Type B pancreatic cell (in vitro differentiated cells): ENCODE data around the gene MYO6. TPM values are rescaled to one million over a fixed set of nuclear protein-coding genes. Genes with fewer than 3 reads are reported as not detected.

Experiments used
- DNase-seq: peaks from one replicate; pipeline ENCODE4 v3.0.0; 2021; ENCODE audit warnings: mixed read lengths; ENCODE audit not compliant: unreplicated experiment; ENCODE audit errors: extremely low spot score
- H3K27ac Mint-ChIP-seq: 2 replicates; pipeline ENCODE4 v1.8.0; 2021; ENCODE audit warnings: mild to moderate bottlenecking, mixed read lengths
- H3K27me3 Mint-ChIP-seq: 2 replicates; pipeline ENCODE4 v1.8.0; 2021; ENCODE audit warnings: mixed read lengths
- H3K36me3 Mint-ChIP-seq: 2 replicates; pipeline ENCODE4 v1.8.0; 2021; ENCODE audit warnings: mixed read lengths
- H3K4me1 Mint-ChIP-seq: one replicate; pipeline ENCODE4 v1.8.0; 2021; ENCODE audit warnings: mixed read lengths; ENCODE audit not compliant: unreplicated experiment
- H3K4me3 Mint-ChIP-seq: 2 replicates; pipeline ENCODE4 v1.8.0; 2021; ENCODE audit warnings: mild to moderate bottlenecking, mixed read lengths
- H3K9me3 Mint-ChIP-seq: 2 replicates; pipeline ENCODE4 v1.8.0; 2021; ENCODE audit warnings: mixed read lengths
- CTCF ChIP-seq: fragments of 200-600 bp; sonication (generic); conservative IDR thresholded peaks from 2 replicates; pipeline ENCODE4 v1.5.0; 2021; ENCODE audit warnings: antibody characterized with exemption, mild to moderate bottlenecking
- total RNA-seq: library from RNA; stranded (reverse); gene quantifications from 2 replicates; pipeline ENCODE4 v1.2.1, GENCODE V29; 2021; ENCODE audit warnings: low replicate concordance

MYO6 gene
- total RNA-seq, 1 donor from 2014 or later, result 46.7 TPM

DNA sequence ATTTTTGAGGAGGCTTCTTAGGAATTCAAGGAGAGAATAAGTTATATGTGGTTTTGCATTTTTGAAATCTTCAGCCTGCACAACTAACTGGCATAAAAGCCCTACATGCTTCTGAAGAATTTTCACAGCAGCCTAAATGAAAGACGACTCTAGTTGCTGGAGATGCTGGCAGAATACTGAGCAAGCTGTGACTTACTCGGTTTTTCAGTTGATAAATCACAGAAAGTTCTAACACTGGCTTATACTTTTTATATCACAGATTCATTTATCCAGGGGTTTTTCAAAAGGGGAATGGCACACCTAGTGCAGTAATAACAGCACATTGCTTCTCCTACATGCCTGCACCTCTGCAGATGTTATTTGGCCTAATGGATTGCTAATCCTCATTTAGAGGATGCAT is 188.8 kb downstream of the MYO6 start:
- H3K27me3 Mint-ChIP-seq, result peaks cover 11% of the 10 kb centered on the region
- no peak for TF ChIP-seq CTCF
- no peak for DNase-seq
- H3K27ac Mint-ChIP-seq, result no peak overlapping the region
- H3K9me3 Mint-ChIP-seq, result no peaks in the 10 kb centered on the region
- no peaks in the 10 kb centered on the region for H3K36me3 Mint-ChIP-seq
- peaks cover 7% of the 10 kb centered on the region for H3K4me1 Mint-ChIP-seq
- H3K4me3 Mint-ChIP-seq, result no peak overlapping the region

DNA sequence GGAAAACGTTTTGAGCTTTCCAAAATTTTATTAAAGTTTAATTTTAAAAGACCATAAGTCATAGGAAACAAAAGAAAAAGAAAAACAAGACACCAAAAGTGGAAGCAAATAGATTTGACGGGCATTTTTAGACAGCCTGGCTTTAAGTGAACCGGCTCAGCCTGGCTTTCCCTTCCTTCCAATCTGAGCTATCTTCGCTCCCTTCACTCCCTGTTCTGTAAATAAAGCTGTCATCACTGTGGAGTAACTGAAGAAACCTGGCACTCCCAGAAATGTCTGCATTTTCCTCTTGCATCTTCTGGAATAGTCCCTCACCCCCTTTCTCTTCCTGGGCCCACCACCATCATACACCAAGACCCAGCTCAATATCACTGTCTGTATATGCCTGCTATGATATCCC is 191.5 kb downstream of the MYO6 start:
- Mint-ChIP-seq H3K4me3 (no peak overlapping the region), H3K27me3 (peaks cover 15% of the 10 kb centered on the region), H3K9me3 (no peaks in the 10 kb centered on the region), H3K36me3 (no peaks in the 10 kb centered on the region), H3K4me1 (peaks cover under 1% of the 10 kb centered on the region), H3K27ac (no peak overlapping the region)
- TF ChIP-seq CTCF, result no peak
- DNase-seq, result no peak

- no peak overlapping the region for H3K27ac Mint-ChIP-seq
- H3K27me3 Mint-ChIP-seq, result peaks cover 15% of the 10 kb centered on the region
- no peak for DNase-seq
Measured at GRCh38 chr6:75941509-75941908, 192.5 kb downstream of the MYO6 start.

DNA sequence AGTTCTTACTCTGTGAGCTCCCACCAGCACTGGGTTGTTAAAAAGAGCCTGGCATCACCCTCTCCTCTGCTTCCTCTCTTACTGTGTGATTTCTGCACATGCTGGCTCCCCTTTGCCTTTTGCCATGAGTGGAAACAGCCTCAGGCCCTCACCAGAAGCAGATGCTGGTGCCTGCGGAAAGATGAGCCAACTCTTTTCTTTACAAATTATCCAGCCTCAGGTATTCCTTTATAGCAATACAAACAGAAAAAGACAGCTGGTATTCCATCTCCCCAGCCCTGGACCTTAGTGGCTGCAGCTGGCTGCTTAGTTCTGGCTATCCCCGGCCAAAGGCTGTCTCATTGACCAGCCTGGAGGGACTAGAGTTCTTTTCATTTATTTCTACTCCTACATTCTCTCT is 194.3 kb downstream of the MYO6 start:
- TF ChIP-seq CTCF, result no peak
- no peaks in the 10 kb centered on the region for H3K9me3 Mint-ChIP-seq

More at GRCh38 chr6:75941509-75941908, 192.5 kb downstream of the MYO6 start:
- no peak for TF ChIP-seq CTCF
- no peak overlapping the region for H3K4me3 Mint-ChIP-seq
- H3K9me3 Mint-ChIP-seq, result no peaks in the 10 kb centered on the region
- H3K4me1 Mint-ChIP-seq, result peaks cover 10% of the 10 kb centered on the region
- no peaks in the 10 kb centered on the region for H3K36me3 Mint-ChIP-seq

GRCh38 chr6:75946146-75946831 is 197.2 kb downstream of the MYO6 start:
- peaks cover 16% of the 10 kb centered on the region for H3K27me3 Mint-ChIP-seq
- no peaks in the 10 kb centered on the region for H3K36me3 Mint-ChIP-seq
- no peak overlapping the region for H3K27ac Mint-ChIP-seq
- H3K4me1 Mint-ChIP-seq, result peaks cover 17% of the 10 kb centered on the region
- DNase-seq, result no peak
- no peak overlapping the region for H3K4me3 Mint-ChIP-seq
- TF ChIP-seq CTCF, result no peak
- no peaks in the 10 kb centered on the region for H3K9me3 Mint-ChIP-seq

More for the DNA sequence above, 194.3 kb downstream of the MYO6 start:
- DNase-seq, result no peak
- Mint-ChIP-seq H3K27me3 (peaks cover 15% of the 10 kb centered on the region), H3K27ac (no peak overlapping the region), H3K36me3 (no peaks in the 10 kb centered on the region), H3K4me3 (no peak overlapping the region), H3K4me1 (peaks cover 17% of the 10 kb centered on the region)
